NT2/D1 (cell line): ENCODE measurements around the gene HLX.

Source experiments
- DNase-seq: peaks from one replicate; pipeline ENCODE4 v3.0.0-alpha.2; 2011; ENCODE audit warnings: low read depth, low spot score
- H3K27me3 ChIP-seq: 2 replicates; pipeline ENCODE4 v1.6.0; 2011; ENCODE audit warnings: mild to moderate bottlenecking; ENCODE audit not compliant: insufficient read length, insufficient read depth
- H3K36me3 ChIP-seq: 2 replicates; pipeline ENCODE4 v1.6.1; 2011; ENCODE audit warnings: mild to moderate bottlenecking, low read length, mixed read lengths; ENCODE audit not compliant: insufficient read depth, insufficient read length
- H3K4me1 ChIP-seq: 2 replicates; pipeline ENCODE4 v1.5.1; 2011; ENCODE audit not compliant: insufficient read depth, insufficient read length
- H3K4me3 ChIP-seq: 2 replicates; pipeline ENCODE4 v1.5.1; 2011; ENCODE audit warnings: low read depth; ENCODE audit not compliant: insufficient read length
- H3K9ac ChIP-seq: 2 replicates; pipeline ENCODE4 v1.6.0; 2011; ENCODE audit warnings: low read depth; ENCODE audit not compliant: insufficient read length
- H3K9me3 ChIP-seq: 2 replicates; pipeline ENCODE4 v1.5.1; 2011; ENCODE audit warnings: mild to moderate bottlenecking, low read length; ENCODE audit not compliant: insufficient read depth
- SUZ12 ChIP-seq: IDR thresholded peaks from 2 replicates; pipeline ENCODE4 v1.6.1; 2011; ENCODE audit not compliant: insufficient read length, insufficient read depth; ENCODE audit errors: extremely low read depth
- YY1 ChIP-seq: IDR thresholded peaks from 2 replicates; pipeline ENCODE4 v1.6.1; 2011; ENCODE audit not compliant: insufficient read length, insufficient read depth
- ZNF274 ChIP-seq: IDR thresholded peaks from 2 replicates; pipeline ENCODE4 v1.6.1; 2011; ENCODE audit warnings: mild to moderate bottlenecking, low read depth, low read length

The HLX gene, protein sequence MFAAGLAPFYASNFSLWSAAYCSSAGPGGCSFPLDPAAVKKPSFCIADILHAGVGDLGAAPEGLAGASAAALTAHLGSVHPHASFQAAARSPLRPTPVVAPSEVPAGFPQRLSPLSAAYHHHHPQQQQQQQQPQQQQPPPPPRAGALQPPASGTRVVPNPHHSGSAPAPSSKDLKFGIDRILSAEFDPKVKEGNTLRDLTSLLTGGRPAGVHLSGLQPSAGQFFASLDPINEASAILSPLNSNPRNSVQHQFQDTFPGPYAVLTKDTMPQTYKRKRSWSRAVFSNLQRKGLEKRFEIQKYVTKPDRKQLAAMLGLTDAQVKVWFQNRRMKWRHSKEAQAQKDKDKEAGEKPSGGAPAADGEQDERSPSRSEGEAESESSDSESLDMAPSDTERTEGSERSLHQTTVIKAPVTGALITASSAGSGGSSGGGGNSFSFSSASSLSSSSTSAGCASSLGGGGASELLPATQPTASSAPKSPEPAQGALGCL

DNA sequence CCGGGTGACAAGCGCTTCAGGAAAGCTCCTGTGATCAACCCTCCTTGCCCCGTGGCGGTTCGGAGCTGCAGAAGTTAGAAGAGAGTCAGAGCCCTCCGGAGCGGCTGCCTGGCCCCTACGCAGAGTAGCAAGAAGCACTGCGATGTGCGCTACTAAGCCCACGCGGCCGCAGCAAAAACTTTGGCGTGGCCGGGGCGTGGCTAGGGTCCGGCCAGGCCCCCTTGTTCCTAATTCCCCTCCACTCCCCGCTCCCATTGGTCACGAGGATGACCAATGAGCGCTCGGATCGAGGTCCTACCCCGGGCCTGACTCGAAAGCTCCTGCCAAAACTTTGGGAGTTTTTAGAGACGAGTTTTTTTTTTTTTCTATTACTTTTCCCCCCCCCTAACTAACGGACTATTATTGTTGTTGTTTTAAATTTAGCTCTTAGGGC lies at the start of gene HLX:
Gene HLX (plus strand): TSS at position 368 of the 433 bp plus-strand sequence. CDS start 415 bp downstream, outside the sequence.
- peaks cover 3% of the 10 kb centered on the region for H3K4me1 ChIP-seq
- H3K9ac ChIP-seq: peak within 1 kb of the TSS; percentile 72
- no peaks in the 10 kb centered on the region for H3K9me3 ChIP-seq
- H3K4me3 ChIP-seq: peak within 1 kb of the TSS; percentile 50
- peaks cover 94% of the 10 kb centered on the region for H3K27me3 ChIP-seq
- no peaks in the 10 kb centered on the region for H3K36me3 ChIP-seq
- TF ChIP-seq SUZ12 (no peak), YY1 (no peak), ZNF274 (no peak)
- DNase-seq: peak; percentile 71

DNA sequence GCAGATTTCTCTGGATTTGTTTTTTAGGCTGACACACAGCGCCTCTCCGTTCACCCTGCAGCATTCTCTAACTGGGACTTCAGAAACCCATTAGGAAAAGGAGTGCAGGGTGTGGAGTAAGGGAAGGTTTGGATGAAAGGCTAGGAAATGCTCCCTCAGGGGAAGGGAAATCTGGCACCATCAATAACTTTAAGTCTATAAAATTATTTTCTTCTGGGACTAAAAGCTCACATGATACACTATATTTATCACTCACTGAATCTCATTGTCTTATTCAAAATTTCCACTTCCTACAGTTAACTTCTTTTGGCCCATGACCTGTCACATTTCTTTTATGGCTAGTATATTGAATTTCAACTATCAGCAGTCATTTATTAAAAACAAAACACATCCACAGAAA lies 45.8 kb upstream of the HLX start:
- no peak overlapping the region for H3K4me3 ChIP-seq
- no peak overlapping the region for H3K9ac ChIP-seq
- H3K9me3 ChIP-seq: no peaks in the 10 kb centered on the region
- no peaks in the 10 kb centered on the region for H3K4me1 ChIP-seq
- no peak for DNase-seq
- TF ChIP-seq ZNF274: no peak
- no peak for TF ChIP-seq SUZ12
- no peak for TF ChIP-seq YY1
- no peaks in the 10 kb centered on the region for H3K36me3 ChIP-seq
- H3K27me3 ChIP-seq: no peaks in the 10 kb centered on the region

DNA sequence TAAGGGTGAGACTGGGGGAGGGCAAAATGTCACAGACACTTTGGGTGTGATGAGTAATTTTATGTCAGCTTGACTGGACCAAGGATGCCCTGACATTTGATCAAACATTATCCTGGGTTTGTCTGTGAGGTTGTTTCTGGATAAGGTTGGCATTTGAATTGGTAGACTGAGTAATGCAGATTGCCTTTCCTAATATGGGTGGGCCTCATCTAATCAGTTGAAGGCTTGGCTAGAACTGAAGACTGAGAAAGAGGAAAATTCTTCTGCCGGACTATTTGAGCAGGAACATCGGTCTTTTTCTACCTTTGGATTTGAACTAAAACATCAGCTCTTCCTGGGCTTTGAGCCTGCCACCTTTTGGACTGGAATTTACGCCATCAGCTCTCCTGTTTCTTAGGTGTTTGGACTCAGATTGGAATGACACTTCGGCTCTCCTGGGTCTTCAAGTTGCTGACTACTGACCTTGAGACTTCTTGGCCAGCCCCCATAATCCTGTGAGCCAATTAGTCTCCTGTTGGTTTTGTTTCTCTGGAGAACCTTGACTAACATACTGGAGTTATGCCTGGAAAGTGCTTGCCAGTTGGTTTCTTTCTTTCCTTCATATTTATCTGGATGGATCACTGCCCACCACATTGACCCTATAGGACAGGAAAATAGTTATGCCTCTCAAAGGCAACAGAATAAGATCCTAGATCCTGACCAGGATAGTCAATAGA lies 44.9 kb upstream of the HLX start:
- Histone ChIP-seq H3K9me3 (no peaks in the 10 kb centered on the region), H3K9ac (no peak overlapping the region), H3K4me3 (no peak overlapping the region), H3K27me3 (no peaks in the 10 kb centered on the region), H3K4me1 (no peaks in the 10 kb centered on the region), H3K36me3 (no peaks in the 10 kb centered on the region)
- DNase-seq: no peak
- TF ChIP-seq YY1 (no peak), SUZ12 (no peak), ZNF274 (no peak)

DNA sequence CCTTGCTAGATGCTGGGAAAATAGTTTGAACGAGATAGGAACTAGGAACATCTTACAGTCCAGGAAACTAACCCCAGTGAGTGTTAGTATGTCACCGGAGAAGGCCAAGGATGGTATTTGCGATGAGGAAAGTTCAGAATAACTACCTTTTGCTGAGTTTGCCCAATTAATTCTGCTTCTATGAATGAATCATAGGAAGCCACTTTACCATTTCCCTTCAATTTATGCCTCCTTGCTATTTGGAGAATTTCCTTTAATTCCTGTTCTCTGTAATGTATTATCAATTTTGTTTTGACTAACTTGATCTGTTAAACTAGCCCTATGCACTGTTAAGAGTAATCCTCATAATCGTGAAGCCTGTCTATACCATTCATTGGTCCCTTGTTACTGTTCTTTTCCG lies 40.7 kb upstream of the HLX start:
- Histone ChIP-seq H3K36me3 (no peaks in the 10 kb centered on the region), H3K9ac (no peak overlapping the region), H3K9me3 (no peaks in the 10 kb centered on the region), H3K4me3 (no peak overlapping the region), H3K27me3 (no peaks in the 10 kb centered on the region), H3K4me1 (no peaks in the 10 kb centered on the region)
- no peak for TF ChIP-seq ZNF274
- no peak for TF ChIP-seq SUZ12
- no peak for TF ChIP-seq YY1
- no peak for DNase-seq

DNA sequence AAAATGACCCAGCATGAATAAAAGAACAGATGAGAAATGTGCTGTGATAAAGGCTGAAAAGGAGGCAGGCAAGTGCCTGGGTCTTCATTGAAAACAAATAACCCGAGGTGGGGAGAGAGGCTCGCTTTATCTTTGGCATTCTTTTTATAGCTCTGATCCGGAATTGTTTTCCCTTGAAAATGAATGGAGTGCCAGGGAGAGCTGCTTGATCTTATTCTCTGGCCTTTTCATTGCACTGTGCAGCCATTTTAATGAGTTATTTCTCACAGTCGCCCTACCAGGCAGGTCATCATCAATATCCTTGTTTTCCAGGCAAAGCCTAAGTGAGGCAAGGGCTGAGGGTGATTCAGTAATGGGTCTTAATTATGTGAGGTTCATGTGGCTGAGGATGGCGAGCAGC lies 39.8 kb upstream of the HLX start:
- TF ChIP-seq YY1: no peak
- no peak for TF ChIP-seq SUZ12
- no peak for TF ChIP-seq ZNF274
- H3K36me3 ChIP-seq: no peaks in the 10 kb centered on the region
- H3K27me3 ChIP-seq: no peaks in the 10 kb centered on the region
- no peak overlapping the region for H3K9ac ChIP-seq
- DNase-seq: no peak
- H3K4me3 ChIP-seq: no peak overlapping the region
- H3K9me3 ChIP-seq: no peaks in the 10 kb centered on the region
- H3K4me1 ChIP-seq: no peaks in the 10 kb centered on the region

- Histone ChIP-seq H3K36me3 (no peaks in the 10 kb centered on the region), H3K27me3 (no peaks in the 10 kb centered on the region), H3K9ac (no peak overlapping the region), H3K9me3 (no peaks in the 10 kb centered on the region), H3K4me3 (no peak overlapping the region), H3K4me1 (no peaks in the 10 kb centered on the region)
- DNase-seq: no peak
- TF ChIP-seq SUZ12 (no peak), YY1 (no peak), ZNF274 (no peak)
These were observed 38.0 kb upstream of the HLX start for GRCh38 chr1:220841293-220841692.

DNA sequence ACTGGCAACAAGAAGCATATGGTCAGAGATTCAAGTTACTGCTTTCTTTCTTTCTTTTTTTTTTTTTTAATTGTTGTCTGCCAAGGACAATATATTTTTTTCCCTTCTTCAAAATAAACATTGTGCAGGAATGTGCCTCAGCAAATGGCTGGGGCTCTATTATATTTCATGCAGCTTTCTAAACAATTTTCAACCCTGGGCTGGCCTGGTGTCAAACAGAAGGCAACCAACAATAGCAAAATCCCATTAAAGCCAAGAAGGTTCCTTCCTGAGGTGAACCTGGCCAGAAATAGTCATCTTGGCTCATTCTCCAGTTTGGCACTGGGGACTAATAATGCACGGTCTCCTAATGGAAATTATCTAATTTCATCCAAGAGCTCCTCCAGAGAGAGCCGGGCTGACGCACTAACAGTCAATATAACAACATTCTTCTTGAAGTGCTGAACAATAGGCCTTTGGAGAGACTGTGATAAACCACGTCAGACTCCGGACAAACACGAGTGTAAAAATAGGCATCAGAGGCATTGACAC lies 35.7 kb upstream of the HLX start:
- TF ChIP-seq ZNF274: no peak
- TF ChIP-seq YY1: no peak
- TF ChIP-seq SUZ12: no peak
- no peaks in the 10 kb centered on the region for H3K9me3 ChIP-seq
- H3K9ac ChIP-seq: no peak overlapping the region
- DNase-seq: no peak
- H3K27me3 ChIP-seq: no peaks in the 10 kb centered on the region
- no peak overlapping the region for H3K4me3 ChIP-seq
- no peaks in the 10 kb centered on the region for H3K36me3 ChIP-seq
- H3K4me1 ChIP-seq: no peaks in the 10 kb centered on the region
